ENCODE data around the gene SLC35B4.

GRCh38 chr7:134343796-134344195 lies 27.1 kb upstream of the SLC35B4 start:
- TF ChIP-seq ZFP3 (CRISPR knock-in tag; IDR thresholded peaks at IDR 0.05) (no peak), PATZ1 (CRISPR knock-in tag; IDR thresholded peaks at IDR 0.05; ENCODE audit: borderline replicate concordance) (no peak), CREB5 (CRISPR knock-in tag; IDR thresholded peaks at IDR 0.05; ENCODE audit: low read depth) (no peak), ZC3H10 (CRISPR knock-in tag; IDR thresholded peaks at IDR 0.05) (no peak), ZFP30 (CRISPR knock-in tag; IDR thresholded peaks at IDR 0.05) (no peak), ISL1 (CRISPR knock-in tag; IDR thresholded peaks at IDR 0.05) (no peak), OSR1 (CRISPR knock-in tag; IDR thresholded peaks at IDR 0.05) (no peak)

All from SK-N-SH treated with all-trans-retinoic acid at 6 μM for 48 hours (cell line).